HS-27A (cell line): Measurements from ENCODE around the gene RAD51B.
"Not testable (repeated sequence)": the region's sequence is repeated elsewhere in the genome, so short reads cannot be mapped to it uniquely, and the experiment has no call there.

Experiments
- DNase-seq: peaks from one replicate; pipeline ENCODE4 v3.0.0-alpha.2; 2012; ENCODE audit warnings: low read depth, missing footprints

The RAD51B gene

DNA sequence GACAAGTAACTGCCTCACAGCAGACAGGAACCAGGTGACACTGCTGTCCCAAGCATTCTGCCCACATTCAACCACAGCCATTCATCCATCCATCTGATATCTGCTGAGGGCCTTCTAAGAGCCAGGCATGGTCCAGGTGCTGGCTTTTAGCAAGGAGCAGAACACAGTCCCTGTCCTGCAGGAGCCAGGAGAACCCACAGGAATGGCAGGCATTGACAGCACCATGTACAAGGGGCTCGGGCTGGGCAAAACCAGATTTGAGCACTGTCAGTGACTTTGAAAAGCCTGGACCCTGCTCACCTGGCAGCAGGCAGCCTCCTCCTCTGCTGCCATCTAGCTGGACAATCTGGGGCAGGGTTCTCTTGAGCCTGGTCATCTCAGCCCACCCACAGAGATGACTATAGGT lies 836.3 kb downstream of the RAD51B start:
- DNase-seq = no peak

DNA sequence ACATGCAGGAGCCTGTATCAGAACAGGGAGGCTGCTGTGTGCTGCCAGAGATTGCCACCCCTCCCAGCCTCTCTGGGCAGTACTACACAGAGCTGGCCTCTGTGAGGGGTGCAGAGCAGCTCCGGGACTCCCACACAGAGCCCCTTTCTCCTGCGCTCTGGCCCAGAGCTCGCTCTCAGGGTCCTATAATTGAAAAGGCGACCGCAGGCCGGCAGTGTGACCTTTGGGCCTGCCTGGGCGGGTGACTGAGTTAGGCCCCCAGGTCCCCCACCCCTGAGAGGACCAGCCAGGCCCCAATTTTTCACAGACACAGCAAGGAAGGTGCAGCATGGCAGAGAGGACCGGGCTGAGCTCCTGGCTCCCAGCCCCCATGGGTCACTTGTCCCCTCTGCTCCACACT lies 836.9 kb downstream of the RAD51B start:
- no peak for DNase-seq

DNA sequence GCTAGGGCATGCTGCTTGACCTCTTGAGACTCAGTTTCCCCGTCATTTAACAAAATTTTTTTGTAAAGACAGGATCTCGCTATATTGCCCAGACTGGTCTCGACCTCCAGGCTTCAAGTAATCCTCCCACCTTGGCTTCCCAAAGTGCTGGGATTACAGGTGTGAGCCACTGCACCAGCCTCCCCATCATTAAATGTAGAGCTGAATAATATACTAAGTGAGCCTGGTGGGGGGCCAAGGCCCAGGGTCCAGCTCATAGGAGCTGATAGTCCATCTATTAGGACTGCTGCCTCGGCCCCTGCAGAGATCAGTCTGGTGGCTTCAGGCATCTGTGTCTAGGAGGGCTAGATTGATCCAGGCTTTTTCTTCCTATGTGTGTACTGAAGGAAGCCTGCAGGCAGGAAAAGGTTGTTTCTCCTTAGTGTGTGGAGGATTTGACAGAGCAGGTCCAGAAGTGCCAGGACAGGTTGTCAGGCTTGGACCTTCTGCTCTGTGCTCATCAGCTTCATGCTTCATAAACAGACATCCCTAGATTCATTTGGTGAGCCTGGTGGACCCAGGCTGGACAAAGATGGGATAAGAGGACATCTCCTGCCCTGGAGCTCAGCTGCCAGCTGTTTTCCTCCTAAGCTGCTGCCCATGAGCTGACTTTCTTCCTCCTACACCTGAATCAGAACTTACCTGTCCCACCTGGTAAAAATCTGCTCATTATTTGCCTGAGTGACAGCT lies 837.9 kb downstream of the RAD51B start:
- DNase-seq = no peak

DNA sequence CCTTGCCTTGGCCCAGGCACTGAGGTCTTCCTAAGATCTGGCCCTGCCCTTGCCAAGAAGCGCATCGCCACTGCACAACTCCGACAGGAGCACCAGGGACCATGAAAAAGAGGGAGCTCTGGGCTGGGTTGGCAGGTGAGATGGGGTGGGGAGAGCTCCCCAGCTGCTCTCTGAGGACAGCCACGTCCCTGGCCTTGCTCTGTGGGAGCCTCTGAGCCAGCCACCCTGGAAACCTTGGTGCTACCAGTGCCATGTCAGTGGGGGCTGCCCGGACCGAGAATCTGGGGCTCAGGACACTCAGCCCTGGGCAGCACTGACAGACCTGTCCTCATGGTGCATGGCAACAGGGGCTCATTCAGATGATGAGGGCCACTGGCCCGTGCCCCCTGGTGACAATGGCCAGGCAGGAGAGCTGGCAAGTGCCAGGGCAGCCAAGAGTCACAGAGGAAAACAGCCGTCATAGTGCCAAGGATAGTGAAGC lies 838.5 kb downstream of the RAD51B start:
- no peak for DNase-seq

DNA sequence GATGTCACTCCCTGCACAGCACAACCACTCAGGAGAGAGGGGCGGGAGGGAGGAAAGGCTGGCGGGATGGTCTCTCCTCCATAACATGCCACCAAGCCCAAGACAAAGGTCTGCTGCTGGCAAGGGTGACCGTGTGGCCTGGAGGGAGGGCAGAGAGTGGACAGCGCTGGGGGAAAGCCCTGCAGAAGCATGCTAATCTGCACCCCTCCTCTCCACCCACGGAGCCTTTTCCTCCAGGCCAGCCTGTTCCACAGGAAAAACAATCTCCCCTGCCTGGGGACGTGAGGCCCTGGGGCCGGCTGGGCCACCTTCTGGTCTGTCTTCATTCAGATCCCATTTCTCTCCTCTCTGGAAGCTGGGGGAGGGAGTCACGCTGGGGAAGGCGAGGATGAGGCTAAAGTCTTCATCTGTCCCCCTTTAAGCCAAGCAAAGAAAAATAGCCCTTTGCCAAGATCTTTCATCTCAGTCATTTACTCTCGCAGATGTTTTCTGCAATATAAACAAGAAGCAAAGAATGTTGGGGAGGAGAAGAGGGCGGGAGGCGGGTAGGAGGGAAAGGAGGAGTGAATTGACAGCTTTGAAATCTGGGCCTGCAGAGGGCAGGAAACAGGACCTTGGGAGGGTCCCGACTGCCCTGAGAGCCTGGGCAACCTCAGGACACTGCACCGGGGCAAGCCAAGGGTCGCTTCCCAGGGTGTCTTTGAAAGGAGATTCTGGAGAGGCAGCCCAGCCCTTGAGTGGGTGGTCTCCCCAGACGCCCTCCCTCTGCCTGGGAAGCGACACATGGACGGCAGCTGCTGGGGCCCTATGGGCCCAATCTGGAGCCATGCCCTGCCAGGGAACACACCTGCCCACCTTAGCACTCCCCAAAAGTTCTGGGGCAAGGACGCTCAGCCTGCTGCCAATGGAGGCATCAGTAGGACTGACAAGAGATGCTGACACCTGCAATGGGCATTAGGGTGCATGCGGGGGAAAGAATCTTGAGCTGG lies 839.7 kb downstream of the RAD51B start:
- DNase-seq = no peak

DNA sequence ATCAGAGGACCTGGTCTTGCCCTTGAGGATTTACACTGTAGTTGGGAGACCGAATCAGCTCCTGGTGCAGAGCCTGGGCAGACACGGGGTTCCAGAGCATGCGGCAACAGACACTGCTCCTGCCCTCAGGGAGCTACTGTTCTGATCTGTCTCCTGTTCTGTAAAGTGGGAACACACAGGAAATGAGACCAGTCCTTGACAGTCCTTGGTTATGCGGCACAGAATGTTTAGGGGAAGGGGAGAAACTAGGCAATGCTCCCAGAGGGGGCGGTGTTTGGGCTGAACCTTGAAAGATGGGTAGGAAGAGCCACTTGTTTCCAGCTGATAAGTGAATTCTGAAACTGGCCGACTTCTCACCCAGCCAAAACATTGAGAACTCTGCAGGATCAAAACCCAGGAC lies 840.9 kb downstream of the RAD51B start:
- DNase-seq = no peak

DNA sequence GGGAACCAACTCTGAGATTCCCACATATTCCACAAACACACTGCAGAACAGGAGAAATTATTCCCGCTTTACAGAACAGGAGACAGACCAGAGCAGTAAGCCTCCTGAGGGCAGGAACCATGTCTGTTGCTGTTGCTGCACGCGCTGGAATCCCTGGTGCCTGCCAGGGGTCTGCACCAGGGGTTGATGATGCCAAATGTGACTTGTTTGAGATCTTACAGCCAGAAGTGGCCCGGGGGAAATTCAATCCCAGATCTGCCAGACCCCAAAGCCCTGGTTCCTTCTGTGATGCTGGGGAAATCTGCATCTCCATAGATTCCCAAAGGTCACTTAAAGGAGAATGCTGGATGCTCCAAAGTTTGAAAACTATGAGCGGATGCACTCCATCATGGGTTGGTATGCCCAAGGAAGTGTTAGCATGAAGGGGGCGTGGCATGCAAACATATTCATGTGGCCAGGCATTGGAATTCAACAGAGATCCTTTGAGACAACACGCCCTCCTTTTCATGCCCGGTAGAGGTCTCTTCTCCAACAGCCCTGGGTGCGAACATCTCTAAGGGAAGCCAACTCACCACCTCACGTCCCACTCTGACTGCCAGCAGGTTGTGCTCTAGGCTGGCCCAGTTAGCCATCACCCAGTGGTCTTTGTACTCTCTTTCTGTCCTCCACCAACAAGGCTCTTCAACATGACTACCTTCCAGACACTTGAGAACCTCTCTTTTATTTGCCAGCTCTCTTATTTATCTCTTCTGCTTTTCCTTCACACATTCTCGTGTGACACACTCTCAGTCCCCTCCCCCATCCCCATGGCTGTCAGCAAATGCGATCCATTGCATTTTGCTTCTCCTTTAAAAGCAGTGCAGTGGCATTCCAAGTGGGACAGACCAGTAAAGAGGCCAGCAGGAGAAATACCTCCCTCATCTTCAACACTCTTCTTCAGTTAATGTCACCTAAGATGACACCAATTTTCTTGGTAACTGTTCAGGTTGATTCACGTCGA lies 841.9 kb downstream of the RAD51B start:
- DNase-seq = no peak

DNA sequence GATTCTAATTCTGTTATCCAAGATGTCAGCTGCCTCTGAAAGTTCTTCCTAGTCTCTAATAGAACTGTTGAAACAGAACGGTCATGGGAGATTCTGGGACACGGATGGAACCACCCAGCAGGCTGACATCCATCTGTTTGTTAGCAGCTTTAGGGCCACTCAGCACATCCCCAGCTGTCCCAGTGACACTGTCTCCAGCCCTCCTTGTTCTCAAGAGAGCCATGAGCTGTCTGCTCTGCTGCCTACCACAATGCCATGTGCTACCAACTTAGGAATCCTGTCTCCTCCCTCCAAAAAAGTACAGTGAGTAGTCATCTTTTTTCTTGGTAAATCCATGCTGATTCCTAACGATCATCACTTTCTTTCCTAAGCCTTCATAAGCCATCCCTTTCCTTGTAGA lies 842.8 kb downstream of the RAD51B start:
- no peak for DNase-seq

DNA sequence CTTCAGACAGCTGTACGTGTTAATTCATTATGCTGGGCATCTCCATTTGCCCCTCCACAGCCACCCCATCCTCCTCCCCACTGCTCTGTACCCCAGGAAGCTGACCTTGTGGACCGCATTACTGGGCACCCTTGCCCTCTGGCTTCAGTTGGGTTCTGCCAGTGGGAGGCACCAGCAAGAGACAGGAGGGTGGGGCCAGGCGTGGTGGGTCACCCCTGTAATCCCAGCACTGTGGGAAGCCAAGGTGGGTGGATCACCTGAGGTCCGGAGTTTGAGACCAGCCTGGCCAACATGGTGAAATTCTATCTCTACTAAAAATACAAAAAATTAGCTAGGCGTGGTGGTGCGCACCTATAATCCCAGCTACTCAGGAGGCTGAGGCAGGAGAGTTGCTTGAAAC lies 843.2 kb downstream of the RAD51B start:
- not testable (repeated sequence) for DNase-seq

DNA sequence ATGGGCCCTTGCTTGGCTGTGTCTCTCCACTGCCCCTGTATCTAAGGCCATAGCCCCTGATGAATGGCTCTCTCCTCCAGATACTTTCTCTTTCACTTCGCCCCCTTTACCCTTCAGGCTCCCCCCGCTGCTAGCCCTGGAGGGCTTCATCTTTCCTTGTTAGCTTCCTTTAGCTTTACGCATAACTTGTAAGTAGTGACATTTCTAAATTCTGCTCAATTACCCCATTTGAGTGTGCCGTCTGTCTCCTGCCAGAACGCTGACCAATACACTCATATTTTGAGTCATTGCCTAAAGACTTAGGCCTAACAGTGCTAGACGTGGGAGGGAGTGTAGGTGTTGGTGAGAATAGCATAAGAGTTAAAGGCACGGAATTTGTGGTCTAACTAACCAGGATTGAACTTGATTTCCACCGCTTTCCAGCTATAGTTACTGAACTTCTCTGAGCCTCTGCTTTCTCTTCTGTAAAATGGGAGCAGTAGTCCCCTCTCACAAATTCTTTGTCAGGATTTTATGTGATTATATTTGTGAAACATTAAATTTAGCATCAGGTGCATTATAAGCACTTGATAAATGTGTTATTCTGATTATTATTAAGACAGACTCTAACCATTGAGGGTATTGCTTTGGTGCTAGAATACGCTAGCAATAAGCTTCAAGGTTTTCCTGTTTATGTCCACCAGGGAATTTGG lies 844.0 kb downstream of the RAD51B start:
- DNase-seq = no peak

DNA sequence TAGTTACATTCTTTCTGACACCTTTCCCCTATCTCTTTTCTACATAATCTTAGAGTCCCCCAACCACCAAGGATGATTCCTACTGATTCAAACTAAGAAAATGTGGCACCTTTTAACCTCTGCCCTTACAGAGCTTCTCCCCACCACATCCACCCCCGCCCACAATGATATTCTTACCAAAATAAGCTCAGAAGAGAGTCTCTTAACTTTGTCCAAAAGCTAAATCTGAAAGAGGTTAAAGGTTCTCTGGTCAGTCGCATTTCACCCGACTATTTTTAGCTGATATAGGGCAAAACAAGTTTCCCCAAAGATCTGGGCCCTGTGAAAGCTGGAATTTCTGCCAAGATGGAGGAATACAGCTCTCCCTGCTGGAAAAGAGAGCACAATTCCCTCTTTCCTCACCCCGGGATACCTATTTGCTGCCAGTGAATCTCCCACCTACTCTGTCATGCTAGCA lies 844.7 kb downstream of the RAD51B start:
- DNase-seq = no peak

DNA sequence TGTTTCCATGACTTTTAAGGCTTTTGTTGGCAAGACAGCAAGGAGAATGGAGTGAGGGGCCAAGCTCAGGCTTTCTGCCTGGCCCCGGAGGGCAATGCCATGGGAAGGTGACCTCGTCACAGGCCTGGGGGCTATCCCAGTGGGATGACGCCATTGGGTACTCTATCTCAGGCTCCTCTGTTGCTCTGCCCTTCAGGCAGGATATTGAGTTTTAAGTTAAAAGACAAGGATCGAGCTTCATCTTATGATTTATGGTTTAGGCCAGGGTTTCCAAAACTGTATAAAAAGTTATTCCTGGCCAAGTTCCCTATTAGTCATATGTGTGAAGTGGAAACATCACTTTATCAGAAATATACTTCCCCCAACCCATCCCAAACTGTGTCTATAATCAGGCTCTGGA lies 845.6 kb downstream of the RAD51B start:
- DNase-seq = no peak

DNA sequence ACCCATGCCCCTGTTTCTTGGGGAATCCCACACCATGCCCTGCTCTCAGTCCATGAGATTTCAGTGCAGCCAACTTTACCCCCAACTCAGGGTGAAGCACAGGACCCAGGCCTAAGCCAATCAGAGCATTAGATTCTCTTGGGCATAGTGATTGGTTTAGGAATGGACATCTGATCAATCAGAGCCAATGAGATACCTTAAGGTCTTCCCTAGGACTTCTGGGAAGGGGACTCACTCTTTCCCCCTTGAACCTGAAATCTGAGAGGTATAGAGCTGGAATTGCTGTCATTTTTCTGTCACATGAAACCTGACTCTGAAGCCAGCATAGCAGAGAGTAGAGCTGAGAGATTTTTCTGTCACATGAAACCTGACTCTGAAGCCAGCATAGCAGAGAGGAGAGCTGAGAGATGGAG lies 846.2 kb downstream of the RAD51B start:
- DNase-seq = no peak

DNA sequence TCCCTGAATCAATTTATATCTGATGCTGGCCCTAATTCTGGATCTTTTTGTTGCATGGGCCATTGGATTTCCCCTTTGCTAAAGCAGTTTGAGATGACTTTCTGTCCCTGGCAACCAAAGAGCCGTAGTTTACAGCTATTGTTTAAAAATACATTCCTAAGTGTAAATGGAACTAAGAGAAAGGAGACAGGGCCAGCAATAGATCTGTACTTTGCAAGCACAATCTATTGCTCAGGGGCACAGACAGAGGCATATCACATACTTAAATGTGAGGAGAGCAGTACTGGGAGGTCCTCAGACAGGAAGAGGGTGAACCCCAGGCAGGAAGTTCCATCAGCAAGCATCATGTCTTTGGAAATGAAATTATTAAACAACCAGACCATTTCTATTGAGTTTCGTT lies 846.7 kb downstream of the RAD51B start:
- DNase-seq = no peak

DNA sequence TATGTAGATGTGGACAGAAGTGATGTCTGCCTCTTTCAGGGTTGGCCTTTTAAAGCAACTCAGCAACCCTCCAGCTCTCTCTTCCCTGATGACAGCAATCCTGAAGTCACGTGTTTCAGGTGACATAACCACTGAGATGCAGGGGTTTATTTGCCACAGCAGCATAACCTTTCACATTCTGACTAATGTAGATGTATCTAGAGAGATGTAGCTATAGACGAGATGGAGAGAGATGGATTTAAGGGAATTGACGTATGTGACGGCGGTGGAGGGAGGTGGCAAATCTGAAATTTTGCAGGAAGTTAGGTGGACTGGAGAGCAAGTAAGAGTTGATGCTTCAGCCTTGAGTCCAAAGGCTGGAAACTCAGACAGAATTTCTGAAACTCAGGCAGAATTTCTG lies 847.3 kb downstream of the RAD51B start:
- no peak for DNase-seq

DNA sequence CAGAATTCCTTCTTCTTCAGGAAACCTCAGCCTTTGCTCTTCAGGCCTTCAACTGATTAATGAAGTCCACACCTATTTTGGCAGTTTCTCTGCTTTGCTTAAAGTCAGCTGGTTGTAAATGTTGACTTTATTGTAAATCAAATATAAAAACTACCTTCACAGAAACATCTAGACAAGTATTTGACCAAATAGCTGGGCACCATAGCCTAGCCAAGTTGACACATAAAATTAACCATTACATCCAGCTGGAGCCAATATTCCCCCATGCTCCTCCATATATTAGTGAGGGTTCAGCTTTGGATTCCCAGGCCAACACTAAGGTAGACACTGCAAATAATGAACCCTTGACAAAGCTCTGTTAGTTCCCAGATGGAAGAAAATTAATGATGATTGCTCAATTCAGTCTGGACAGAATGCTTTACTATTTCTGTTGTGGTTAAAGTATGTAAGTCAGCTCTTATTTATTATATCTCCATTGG lies 847.8 kb downstream of the RAD51B start:
- DNase-seq = no peak

DNA sequence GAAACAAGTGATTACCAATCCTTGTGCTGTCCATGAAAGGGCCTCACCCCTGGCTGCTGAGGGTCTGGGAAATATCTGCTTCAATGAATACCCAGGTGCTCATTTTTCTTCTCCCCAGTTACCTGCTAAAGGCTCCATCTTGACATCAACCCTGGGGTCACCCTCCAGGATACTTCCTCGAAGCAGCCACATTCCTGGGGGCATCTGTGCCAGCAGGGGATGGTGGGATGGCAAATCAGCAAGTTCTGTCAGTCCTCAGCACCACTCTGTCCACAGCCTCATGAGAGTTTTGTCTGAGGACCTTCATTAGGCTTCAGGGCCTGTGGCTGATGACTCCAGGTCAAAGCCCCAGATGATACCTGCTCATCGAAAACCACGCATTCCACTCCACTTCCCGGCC lies 848.4 kb downstream of the RAD51B start:
- no peak for DNase-seq

DNA sequence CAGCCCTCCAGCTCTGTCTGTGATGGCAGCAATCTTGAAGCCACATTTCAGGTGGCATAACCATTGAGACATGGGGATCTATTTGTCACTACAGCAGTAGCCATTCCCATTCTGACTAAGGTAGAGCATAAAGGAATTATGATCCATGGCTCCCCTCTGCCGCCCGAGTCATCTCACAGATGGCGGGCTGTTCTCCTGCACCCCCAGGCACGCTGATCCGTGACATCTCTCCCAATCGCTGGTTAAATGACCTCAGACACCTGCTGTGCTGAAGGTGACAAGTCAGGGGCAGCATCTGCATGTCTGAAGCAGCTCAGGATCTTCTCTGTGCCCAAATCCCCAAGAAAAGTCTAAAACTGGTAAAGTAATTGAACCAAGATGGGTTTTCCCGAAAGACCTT lies 849.0 kb downstream of the RAD51B start:
- no peak for DNase-seq

DNA sequence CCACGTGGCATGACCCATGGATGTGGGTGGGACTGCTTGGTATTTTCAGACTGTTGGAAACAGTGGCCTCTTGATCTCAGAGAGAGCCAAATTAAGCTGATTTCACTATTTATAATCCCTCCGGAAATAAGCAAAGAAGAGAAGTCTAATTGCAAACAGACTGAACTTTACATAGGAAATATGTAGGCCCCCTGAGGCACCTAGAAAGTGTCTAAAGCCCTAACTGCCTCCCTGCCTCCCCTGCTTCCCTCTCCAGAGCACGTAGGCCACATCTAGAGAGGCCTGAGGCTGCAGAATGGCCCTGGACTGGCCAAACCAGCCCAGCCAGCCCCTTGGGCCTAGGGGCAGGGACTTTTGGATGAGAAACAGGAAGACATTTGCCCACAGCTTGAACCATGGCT lies 849.5 kb downstream of the RAD51B start:
- no peak for DNase-seq

DNA sequence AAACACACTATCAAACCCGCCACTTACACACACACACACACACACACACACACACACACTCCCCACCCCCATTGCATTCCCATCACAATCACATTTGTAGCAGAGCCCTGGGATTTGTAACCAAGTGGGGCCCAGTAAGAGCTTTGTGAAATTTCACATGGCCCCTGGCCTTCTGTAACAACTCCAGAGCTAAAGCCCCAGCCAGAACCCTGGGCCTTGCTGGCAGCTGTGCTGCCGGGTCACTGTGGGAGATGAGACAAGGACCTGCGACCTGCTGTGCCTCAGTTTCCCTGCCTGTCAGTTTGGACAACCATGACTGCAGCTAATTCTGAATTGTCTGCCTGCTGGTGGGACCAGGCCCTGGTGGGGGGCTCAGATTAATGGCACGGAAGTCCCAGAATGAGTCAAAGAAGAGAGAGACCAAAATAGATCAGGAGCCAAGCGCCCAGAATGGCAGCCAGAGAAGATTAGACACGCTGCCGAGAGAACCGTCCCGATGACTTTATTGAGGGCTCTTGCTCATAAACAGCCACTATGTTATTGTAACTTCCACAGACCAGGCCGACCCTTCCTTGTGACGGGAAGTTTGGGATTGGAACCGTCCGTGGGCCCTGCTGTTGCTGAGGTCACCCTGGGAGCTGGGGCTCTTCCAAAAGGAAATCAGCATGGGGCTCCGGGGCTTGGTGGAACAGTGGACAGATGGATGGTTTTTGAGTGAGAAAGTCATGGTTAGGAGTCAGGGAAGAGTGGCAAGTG lies 850.2 kb downstream of the RAD51B start:
- DNase-seq = no peak
